Activated CD4-positive, alpha-beta T cell treated with anti-CD3 and anti-CD28 coated beads, Interleukin-2, Interleukin-4, amounts not matched to agents 100 ng/mL and 50 ng/mL, durations not matched to agents 16 hours and 8 hours (primary cell): ENCODE data around the gene ZMIZ1.

ENCODE experiments used
- DNase-seq: peaks from one replicate; pipeline ENCODE4 v3.0.0-alpha.2; 2020; ENCODE audit warnings: low spot score

Gene ZMIZ1

GRCh38 chr10:79208251-79208983, 139.7 kb downstream of the ZMIZ1 start:
- DNase-seq: no peak

- no peak for DNase-seq
These were observed 140.6 kb downstream of the ZMIZ1 start for GRCh38 chr10:79209340-79209739.

GRCh38 chr10:79209831-79210230, 141.1 kb downstream of the ZMIZ1 start:
- DNase-seq: no peak

- no peak for DNase-seq
These were observed 141.9 kb downstream of the ZMIZ1 start for GRCh38 chr10:79210672-79211071.

- no peak for DNase-seq
These were observed 142.8 kb downstream of the ZMIZ1 start for GRCh38 chr10:79211616-79212015.

- DNase-seq: no peak
These were observed 146.8 kb downstream of the ZMIZ1 start for GRCh38 chr10:79215531-79215930.

GRCh38 chr10:79219322-79219957, 150.7 kb downstream of the ZMIZ1 start:
- DNase-seq: no peak

GRCh38 chr10:79220307-79220706, 151.5 kb downstream of the ZMIZ1 start:
- DNase-seq: no peak

- no peak for DNase-seq
These were observed 152.6 kb downstream of the ZMIZ1 start for GRCh38 chr10:79221110-79222051.

- no peak for DNase-seq
These were observed 153.4 kb downstream of the ZMIZ1 start for GRCh38 chr10:79222186-79222585.

GRCh38 chr10:79223091-79224048, 154.6 kb downstream of the ZMIZ1 start:
- no peak for DNase-seq

- DNase-seq: no peak
These were observed 155.6 kb downstream of the ZMIZ1 start for GRCh38 chr10:79224263-79224949.

- DNase-seq: no peak
These were observed 156.2 kb downstream of the ZMIZ1 start for GRCh38 chr10:79224992-79225391.

GRCh38 chr10:79226391-79227245, 157.9 kb downstream of the ZMIZ1 start:
- no peak for DNase-seq

GRCh38 chr10:79229071-79229541, 160.3 kb downstream of the ZMIZ1 start:
- DNase-seq: no peak

- DNase-seq: no peak
These were observed 161.1 kb downstream of the ZMIZ1 start for GRCh38 chr10:79229830-79230327.

GRCh38 chr10:79230328-79230830, 161.6 kb downstream of the ZMIZ1 start:
- DNase-seq: no peak

GRCh38 chr10:79230850-79231249, 162.1 kb downstream of the ZMIZ1 start:
- no peak for DNase-seq

GRCh38 chr10:79231908-79232307, 163.1 kb downstream of the ZMIZ1 start:
- no peak for DNase-seq
